ENCODE results near the gene IQGAP2. TPM values are rescaled to one million over a fixed set of nuclear protein-coding genes. Genes with fewer than 3 reads are reported as not detected.

IQGAP2 gene
- total RNA-seq, 1 donor from 2014 or later, result 14.2 TPM

GRCh38 chr5:76544268-76544926 lies 141.3 kb downstream of the IQGAP2 start:
- Mint-ChIP-seq H3K27me3 (ENCODE audit: low read depth) (no peaks in the 10 kb centered on the region), H3K4me3 (no peak overlapping the region), H3K4me1 (peaks cover 15% of the 10 kb centered on the region), H3K9me3 (no peaks in the 10 kb centered on the region), H3K36me3 (ENCODE audit: low read depth) (peaks cover 2% of the 10 kb centered on the region), H3K27ac (ENCODE audit: unreplicated experiment) (no peak overlapping the region)
- TF ChIP-seq, protein P1, sequence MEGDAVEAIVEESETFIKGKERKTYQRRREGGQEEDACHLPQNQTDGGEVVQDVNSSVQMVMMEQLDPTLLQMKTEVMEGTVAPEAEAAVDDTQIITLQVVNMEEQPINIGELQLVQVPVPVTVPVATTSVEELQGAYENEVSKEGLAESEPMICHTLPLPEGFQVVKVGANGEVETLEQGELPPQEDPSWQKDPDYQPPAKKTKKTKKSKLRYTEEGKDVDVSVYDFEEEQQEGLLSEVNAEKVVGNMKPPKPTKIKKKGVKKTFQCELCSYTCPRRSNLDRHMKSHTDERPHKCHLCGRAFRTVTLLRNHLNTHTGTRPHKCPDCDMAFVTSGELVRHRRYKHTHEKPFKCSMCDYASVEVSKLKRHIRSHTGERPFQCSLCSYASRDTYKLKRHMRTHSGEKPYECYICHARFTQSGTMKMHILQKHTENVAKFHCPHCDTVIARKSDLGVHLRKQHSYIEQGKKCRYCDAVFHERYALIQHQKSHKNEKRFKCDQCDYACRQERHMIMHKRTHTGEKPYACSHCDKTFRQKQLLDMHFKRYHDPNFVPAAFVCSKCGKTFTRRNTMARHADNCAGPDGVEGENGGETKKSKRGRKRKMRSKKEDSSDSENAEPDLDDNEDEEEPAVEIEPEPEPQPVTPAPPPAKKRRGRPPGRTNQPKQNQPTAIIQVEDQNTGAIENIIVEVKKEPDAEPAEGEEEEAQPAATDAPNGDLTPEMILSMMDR (conservative IDR thresholded peaks at IDR 0.05), result peak; percentile 68
- DNase-seq (ENCODE audit: low read depth, low spot score), result peak; percentile 13

- H3K4me1 Mint-ChIP-seq, result peaks cover 15% of the 10 kb centered on the region
- H3K36me3 Mint-ChIP-seq (ENCODE audit: low read depth), result peaks cover 2% of the 10 kb centered on the region
- no peak for DNase-seq (ENCODE audit: low read depth, low spot score)
- H3K27me3 Mint-ChIP-seq (ENCODE audit: low read depth), result no peaks in the 10 kb centered on the region
- H3K4me3 Mint-ChIP-seq, result no peak overlapping the region
- H3K27ac Mint-ChIP-seq (ENCODE audit: unreplicated experiment), result no peak overlapping the region
- TF ChIP-seq, protein P1 (conservative IDR thresholded peaks at IDR 0.05), result no peak
- no peaks in the 10 kb centered on the region for H3K9me3 Mint-ChIP-seq
Observed at GRCh38 chr5:76545184-76545583, 142.1 kb downstream of the IQGAP2 start.

GRCh38 chr5:76546497-76547102 lies 143.5 kb downstream of the IQGAP2 start:
- DNase-seq (ENCODE audit: low read depth, low spot score), result no peak
- H3K36me3 Mint-ChIP-seq (ENCODE audit: low read depth), result peaks cover 2% of the 10 kb centered on the region

GRCh38 chr5:76547242-76547890 lies 144.3 kb downstream of the IQGAP2 start:
- peaks cover 5% of the 10 kb centered on the region for H3K36me3 Mint-ChIP-seq (ENCODE audit: low read depth)
- H3K4me3 Mint-ChIP-seq, result no peak overlapping the region
- H3K9me3 Mint-ChIP-seq, result peaks cover under 1% of the 10 kb centered on the region
- TF ChIP-seq, protein P1 (conservative IDR thresholded peaks at IDR 0.05), result no peak
- H3K27me3 Mint-ChIP-seq (ENCODE audit: low read depth), result no peaks in the 10 kb centered on the region
- no peak for DNase-seq (ENCODE audit: low read depth, low spot score)
- no peak overlapping the region for H3K27ac Mint-ChIP-seq (ENCODE audit: unreplicated experiment)
- peaks cover 15% of the 10 kb centered on the region for H3K4me1 Mint-ChIP-seq

More at GRCh38 chr5:76546497-76547102, 143.5 kb downstream of the IQGAP2 start:
- Mint-ChIP-seq H3K27ac (ENCODE audit: unreplicated experiment) (no peak overlapping the region), H3K27me3 (ENCODE audit: low read depth) (no peaks in the 10 kb centered on the region), H3K9me3 (no peaks in the 10 kb centered on the region), H3K4me1 (peaks cover 15% of the 10 kb centered on the region), H3K4me3 (no peak overlapping the region)
- TF ChIP-seq, protein P1 (conservative IDR thresholded peaks at IDR 0.05), result no peak

DNA sequence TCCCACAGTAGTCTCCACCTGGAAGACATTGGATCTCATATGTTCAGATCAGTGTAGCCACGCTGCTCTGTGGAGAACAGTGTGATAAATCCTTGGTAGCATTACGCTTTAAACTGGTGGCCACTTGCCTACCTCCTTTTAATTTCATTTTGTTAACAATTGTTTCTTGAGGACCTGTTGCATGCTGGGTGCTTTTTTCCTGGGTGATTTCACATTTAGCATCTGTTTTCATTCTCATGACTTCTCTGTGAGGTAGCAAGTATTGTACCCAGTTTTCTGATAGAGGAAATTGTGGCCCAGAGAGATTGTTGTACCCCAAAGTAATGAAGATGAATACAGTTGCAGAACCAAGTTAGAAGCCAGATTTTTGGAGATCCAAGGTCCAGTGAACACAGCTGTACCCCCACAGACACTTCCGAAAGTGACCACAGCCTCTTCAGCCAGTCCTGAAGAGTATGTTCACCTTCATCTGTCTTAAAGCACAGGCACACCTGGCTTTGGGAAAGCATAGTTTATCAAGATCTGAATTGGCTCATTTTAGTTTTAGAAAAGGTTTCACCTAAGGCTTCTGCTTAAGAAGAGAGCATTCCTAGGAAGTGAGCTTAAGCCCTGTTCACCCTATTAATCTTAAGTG lies 144.9 kb downstream of the IQGAP2 start:
- H3K9me3 Mint-ChIP-seq, result peaks cover 3% of the 10 kb centered on the region
- H3K36me3 Mint-ChIP-seq (ENCODE audit: low read depth), result peaks cover 5% of the 10 kb centered on the region
- H3K27ac Mint-ChIP-seq (ENCODE audit: unreplicated experiment), result no peak overlapping the region
- H3K27me3 Mint-ChIP-seq (ENCODE audit: low read depth), result no peaks in the 10 kb centered on the region
- TF ChIP-seq, protein P1 (conservative IDR thresholded peaks at IDR 0.05), result no peak
- H3K4me1 Mint-ChIP-seq, result peaks cover 15% of the 10 kb centered on the region
- H3K4me3 Mint-ChIP-seq, result no peak overlapping the region
- DNase-seq (ENCODE audit: low read depth, low spot score), result no peak

Measured in neural crest cell (in vitro differentiated cells).